ENCODE data around the gene FAM98B. TPM values are rescaled to one million over a fixed set of nuclear protein-coding genes. Genes with fewer than 3 reads are reported as not detected.

FAM98B gene
- total RNA-seq, 1 experiment from 2014 or later: 18.9 TPM

- Histone ChIP-seq H3K9ac (ENCODE audit: low read length) (no peak overlapping the region), H3K9me2 (replicated peaks; ENCODE audit: insufficient read depth, low read length) (no peaks in the 10 kb centered on the region), H3K27ac (ENCODE audit: low read length) (no peak overlapping the region), H3K36me3 (ENCODE audit: insufficient read depth, low read length) (peaks cover 85% of the 10 kb centered on the region), H3K4me3 (ENCODE audit: low read length) (no peak overlapping the region), H3K27me3 (ENCODE audit: low read length) (no peaks in the 10 kb centered on the region), H3K4me2 (ENCODE audit: low read depth, low read length, poor library complexity, severe bottlenecking) (no peak overlapping the region), H2AFZ (ENCODE audit: low read length) (no peak overlapping the region), H3K79me2 (ENCODE audit: low read length) (no peaks in the 10 kb centered on the region), H4K20me1 (ENCODE audit: insufficient read depth, low read depth, low read length) (no peaks in the 10 kb centered on the region), H3K9me3 (ENCODE audit: low read length) (no peaks in the 10 kb centered on the region), H3K4me1 (ENCODE audit: low read length) (no peaks in the 10 kb centered on the region)
- DNase-seq: no peak
Measured at GRCh38 chr15:38503496-38503895, 49.6 kb downstream of the FAM98B start.

- Histone ChIP-seq H3K9me2 (replicated peaks; ENCODE audit: insufficient read depth, low read length) (no peaks in the 10 kb centered on the region), H3K27me3 (ENCODE audit: low read length) (no peaks in the 10 kb centered on the region), H3K9ac (ENCODE audit: low read length) (no peak overlapping the region), H3K36me3 (ENCODE audit: insufficient read depth, low read length) (peaks cover 80% of the 10 kb centered on the region), H3K79me2 (ENCODE audit: low read length) (no peaks in the 10 kb centered on the region), H3K27ac (ENCODE audit: low read length) (no peak overlapping the region), H2AFZ (ENCODE audit: low read length) (no peak overlapping the region), H3K4me3 (ENCODE audit: low read length) (no peak overlapping the region), H3K4me1 (ENCODE audit: low read length) (no peaks in the 10 kb centered on the region), H3K9me3 (ENCODE audit: low read length) (no peaks in the 10 kb centered on the region), H3K4me2 (ENCODE audit: low read depth, low read length, poor library complexity, severe bottlenecking) (no peak overlapping the region), H4K20me1 (ENCODE audit: insufficient read depth, low read depth, low read length) (no peaks in the 10 kb centered on the region)
- no peak for DNase-seq
Measured at GRCh38 chr15:38504680-38505467, 50.9 kb downstream of the FAM98B start.

GRCh38 chr15:38506997-38507396, 53.1 kb downstream of the FAM98B start:
- H3K27ac ChIP-seq (ENCODE audit: low read length): no peak overlapping the region
- H2AFZ ChIP-seq (ENCODE audit: low read length): no peak overlapping the region
- H3K4me1 ChIP-seq (ENCODE audit: low read length): no peaks in the 10 kb centered on the region
- H3K27me3 ChIP-seq (ENCODE audit: low read length): no peaks in the 10 kb centered on the region
- peaks cover 78% of the 10 kb centered on the region for H3K36me3 ChIP-seq (ENCODE audit: insufficient read depth, low read length)
- no peaks in the 10 kb centered on the region for H3K79me2 ChIP-seq (ENCODE audit: low read length)
- H3K9me2 ChIP-seq (replicated peaks; ENCODE audit: insufficient read depth, low read length): no peaks in the 10 kb centered on the region
- no peaks in the 10 kb centered on the region for H3K9me3 ChIP-seq (ENCODE audit: low read length)
- no peak overlapping the region for H3K4me2 ChIP-seq (ENCODE audit: low read depth, low read length, poor library complexity, severe bottlenecking)
- DNase-seq: no peak
- no peaks in the 10 kb centered on the region for H4K20me1 ChIP-seq (ENCODE audit: insufficient read depth, low read depth, low read length)
- H3K9ac ChIP-seq (ENCODE audit: low read length): no peak overlapping the region
- no peak overlapping the region for H3K4me3 ChIP-seq (ENCODE audit: low read length)

- Histone ChIP-seq H2AFZ (ENCODE audit: low read length) (no peak overlapping the region), H3K79me2 (ENCODE audit: low read length) (no peaks in the 10 kb centered on the region; the same call in 1 of the 2 replicates), H3K9ac (ENCODE audit: low read length) (no peak overlapping the region), H4K20me1 (ENCODE audit: insufficient read depth, low read depth, low read length) (no peaks in the 10 kb centered on the region), H3K4me1 (ENCODE audit: low read length) (no peaks in the 10 kb centered on the region), H3K4me3 (ENCODE audit: low read length) (no peak overlapping the region), H3K9me3 (ENCODE audit: low read length) (no peaks in the 10 kb centered on the region), H3K4me2 (ENCODE audit: low read depth, low read length, poor library complexity, severe bottlenecking) (no peak overlapping the region), H3K36me3 (ENCODE audit: insufficient read depth, low read length) (peaks cover 79% of the 10 kb centered on the region), H3K27ac (ENCODE audit: low read length) (no peak overlapping the region), H3K27me3 (ENCODE audit: low read length) (no peaks in the 10 kb centered on the region), H3K9me2 (replicated peaks; ENCODE audit: insufficient read depth, low read length) (no peaks in the 10 kb centered on the region)
- DNase-seq: no peak
Measured at GRCh38 chr15:38507570-38507969, 53.6 kb downstream of the FAM98B start.

- Histone ChIP-seq H3K9me2 (replicated peaks; ENCODE audit: insufficient read depth, low read length) (no peaks in the 10 kb centered on the region), H3K36me3 (ENCODE audit: insufficient read depth, low read length) (peaks cover 79% of the 10 kb centered on the region), H3K4me3 (ENCODE audit: low read length) (no peak overlapping the region), H3K9me3 (ENCODE audit: low read length) (no peaks in the 10 kb centered on the region), H3K4me2 (ENCODE audit: low read depth, low read length, poor library complexity, severe bottlenecking) (no peak overlapping the region), H3K79me2 (ENCODE audit: low read length) (peaks cover 4% of the 10 kb centered on the region), H2AFZ (ENCODE audit: low read length) (no peak overlapping the region), H3K27ac (ENCODE audit: low read length) (no peak overlapping the region), H4K20me1 (ENCODE audit: insufficient read depth, low read depth, low read length) (no peaks in the 10 kb centered on the region), H3K4me1 (ENCODE audit: low read length) (peaks cover 1% of the 10 kb centered on the region), H3K9ac (ENCODE audit: low read length) (no peak overlapping the region), H3K27me3 (ENCODE audit: low read length) (no peaks in the 10 kb centered on the region)
- DNase-seq: no peak
Measured at GRCh38 chr15:38508647-38509046, 54.7 kb downstream of the FAM98B start.

DNA sequence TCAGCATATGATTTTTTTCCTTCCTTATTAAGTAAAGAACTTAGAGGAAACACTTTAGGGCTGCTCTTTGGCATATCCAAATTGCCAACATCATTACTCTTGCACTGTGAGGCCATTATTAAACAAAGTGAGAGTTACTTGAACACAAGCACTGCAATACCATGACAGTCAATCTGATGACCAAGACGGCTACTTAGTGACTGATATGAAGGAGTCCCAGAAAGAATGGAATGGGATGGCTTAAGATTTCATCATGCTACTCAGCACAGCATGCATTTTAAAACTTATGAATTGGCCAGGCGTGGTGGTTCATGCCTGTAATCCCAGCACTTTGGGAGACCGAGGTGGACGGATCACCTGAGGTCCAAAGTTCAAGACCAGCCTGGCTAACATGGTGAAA, 55.2 kb downstream of the FAM98B start:
- H3K27ac ChIP-seq (ENCODE audit: low read length): no peak overlapping the region
- peaks cover 77% of the 10 kb centered on the region for H3K36me3 ChIP-seq (ENCODE audit: insufficient read depth, low read length)
- no peaks in the 10 kb centered on the region for H3K9me3 ChIP-seq (ENCODE audit: low read length)
- DNase-seq: no peak
- peaks cover 6% of the 10 kb centered on the region for H3K4me1 ChIP-seq (ENCODE audit: low read length)
- H3K27me3 ChIP-seq (ENCODE audit: low read length): no peaks in the 10 kb centered on the region
- peaks cover 9% of the 10 kb centered on the region for H3K79me2 ChIP-seq (ENCODE audit: low read length)
- H3K9me2 ChIP-seq (replicated peaks; ENCODE audit: insufficient read depth, low read length): no peaks in the 10 kb centered on the region
- no peak overlapping the region for H2AFZ ChIP-seq (ENCODE audit: low read length)
- H4K20me1 ChIP-seq (ENCODE audit: insufficient read depth, low read depth, low read length): no peaks in the 10 kb centered on the region
- H3K4me2 ChIP-seq (ENCODE audit: low read depth, low read length, poor library complexity, severe bottlenecking): no peak overlapping the region
- no peak overlapping the region for H3K4me3 ChIP-seq (ENCODE audit: low read length)
- H3K9ac ChIP-seq (ENCODE audit: low read length): no peak overlapping the region

DNA sequence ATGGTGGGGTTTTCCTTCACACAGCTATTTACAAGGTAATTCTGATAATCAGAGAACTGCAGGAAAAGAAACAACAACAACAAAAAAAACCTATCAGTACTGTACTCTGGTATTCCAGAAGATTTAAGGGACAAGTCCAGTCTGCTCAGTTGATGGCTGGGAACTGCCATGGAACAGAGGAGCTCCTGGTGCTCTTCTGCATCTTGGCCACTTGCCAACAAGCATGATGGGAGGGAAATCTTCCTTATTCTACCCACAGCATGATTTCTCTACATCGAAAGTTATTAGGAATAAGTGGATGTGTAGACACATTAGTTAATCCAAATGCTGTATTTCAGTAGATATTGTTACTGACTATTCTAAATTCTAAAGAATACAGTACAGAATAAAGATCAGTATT, 59.0 kb downstream of the FAM98B start:
- Histone ChIP-seq H3K27me3 (ENCODE audit: low read length) (no peaks in the 10 kb centered on the region), H4K20me1 (ENCODE audit: insufficient read depth, low read depth, low read length) (0 out of 2 replicates have a peak, but pooled peaks cover 6% of the 10 kb centered on the region), H3K36me3 (ENCODE audit: insufficient read depth, low read length) (peaks cover 62% of the 10 kb centered on the region), H3K9ac (ENCODE audit: low read length) (no peak overlapping the region), H2AFZ (ENCODE audit: low read length) (no peak overlapping the region), H3K4me1 (ENCODE audit: low read length) (peaks cover 44% of the 10 kb centered on the region), H3K27ac (ENCODE audit: low read length) (no peak overlapping the region), H3K9me2 (replicated peaks; ENCODE audit: insufficient read depth, low read length) (no peaks in the 10 kb centered on the region), H3K9me3 (ENCODE audit: low read length) (no peaks in the 10 kb centered on the region), H3K4me2 (ENCODE audit: low read depth, low read length, poor library complexity, severe bottlenecking) (no peak overlapping the region), H3K79me2 (ENCODE audit: low read length) (peaks cover 12% of the 10 kb centered on the region), H3K4me3 (ENCODE audit: low read length) (no peak overlapping the region)
- DNase-seq: no peak

GRCh38 chr15:38514601-38515000, 60.7 kb downstream of the FAM98B start:
- Histone ChIP-seq H3K27ac (ENCODE audit: low read length) (peak overlapping the region; percentile 75), H3K36me3 (ENCODE audit: insufficient read depth, low read length) (peaks cover 67% of the 10 kb centered on the region), H3K9me2 (replicated peaks; ENCODE audit: insufficient read depth, low read length) (no peaks in the 10 kb centered on the region), H2AFZ (ENCODE audit: low read length) (no peak overlapping the region), H3K27me3 (ENCODE audit: low read length) (no peaks in the 10 kb centered on the region), H3K4me1 (ENCODE audit: low read length) (peaks cover 55% of the 10 kb centered on the region), H3K9me3 (ENCODE audit: low read length) (no peaks in the 10 kb centered on the region), H4K20me1 (ENCODE audit: insufficient read depth, low read depth, low read length) (0 out of 2 replicates have a peak, but pooled peaks cover 6% of the 10 kb centered on the region), H3K79me2 (ENCODE audit: low read length) (peaks cover 26% of the 10 kb centered on the region), H3K4me3 (ENCODE audit: low read length) (peak overlapping the region; percentile 42), H3K4me2 (ENCODE audit: low read depth, low read length, poor library complexity, severe bottlenecking) (peak overlapping the region; percentile 62), H3K9ac (ENCODE audit: low read length) (peak overlapping the region; percentile 31; the same call in 1 of the 2 replicates)
- DNase-seq: peak; percentile 87
